Measurements from ENCODE around the gene CHMP6. TPM values are rescaled to one million over a fixed set of nuclear protein-coding genes. Genes with fewer than 3 reads are reported as not detected.

Gene CHMP6
- total RNA-seq, 1 donor from 2014 or later = 27.6 TPM

DNA sequence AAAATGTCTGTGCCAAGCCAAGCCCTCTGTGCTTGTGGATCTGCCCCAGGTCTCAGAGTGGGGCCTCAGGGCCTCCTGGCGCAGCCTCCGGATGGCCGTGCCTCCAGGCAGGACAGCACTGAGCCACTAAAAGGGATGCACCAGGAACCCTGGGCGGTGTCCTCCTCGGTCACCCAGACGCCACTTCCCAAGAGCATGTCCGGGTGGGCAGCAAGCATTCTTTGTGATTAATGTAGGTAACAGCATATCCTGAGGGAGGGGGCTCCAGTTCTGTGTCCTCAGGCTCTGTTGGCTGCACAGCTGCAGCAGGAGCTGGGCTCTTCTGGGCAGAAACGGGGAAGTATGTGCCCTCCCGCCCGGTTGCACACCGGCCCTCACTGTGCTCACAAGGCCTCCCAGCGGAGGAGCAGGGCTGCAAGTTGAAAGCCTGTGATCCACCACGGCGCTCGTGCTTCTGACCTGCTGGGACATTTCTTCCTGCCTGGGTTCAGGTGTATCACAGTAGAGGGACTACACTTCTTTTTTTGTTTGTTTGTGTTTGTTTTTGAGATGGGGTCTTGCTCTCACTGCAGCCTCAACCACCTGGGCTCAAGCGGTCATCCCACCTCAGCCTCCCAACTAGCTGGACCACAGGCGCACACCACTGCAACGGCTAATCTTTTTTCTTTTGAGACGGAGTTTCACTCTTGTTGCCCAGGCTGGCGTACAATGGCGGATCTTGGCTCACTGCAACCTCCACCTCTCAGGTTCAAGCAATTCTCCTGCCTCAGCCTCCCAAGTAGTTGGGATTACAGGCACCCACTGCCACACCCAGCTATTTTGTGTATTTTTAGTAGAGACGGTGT is 37.9 kb upstream of the CHMP6 start:
- no peak overlapping the region for H3K27ac Mint-ChIP-seq (ENCODE audit: unreplicated experiment)

DNA sequence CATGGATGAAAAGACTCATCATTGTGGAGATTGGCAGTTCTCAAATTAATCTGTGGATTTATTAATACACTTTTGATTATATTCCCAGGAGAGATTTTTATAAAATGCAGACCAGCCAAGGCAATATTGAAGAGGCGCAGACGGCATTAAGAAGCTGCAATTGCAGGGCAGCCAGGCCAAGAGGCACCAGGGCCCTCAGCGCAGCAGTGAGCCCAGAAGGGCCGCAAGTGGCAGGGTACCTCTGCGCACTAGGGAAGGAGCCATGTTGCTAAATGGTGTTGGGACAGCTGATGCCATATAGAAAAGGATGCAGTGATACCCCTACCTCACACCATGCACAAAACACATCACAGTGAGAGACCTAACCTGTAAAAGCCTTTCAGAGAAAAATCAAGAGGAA is 36.6 kb upstream of the CHMP6 start:
- Mint-ChIP-seq H3K4me3 (ENCODE audit: unreplicated experiment) (no peak overlapping the region), H3K9me3 (ENCODE audit: low read depth) (no peaks in the 10 kb centered on the region), H3K4me1 (ENCODE audit: low read depth) (peaks cover 13% of the 10 kb centered on the region), H3K36me3 (ENCODE audit: low read depth) (peaks cover 6% of the 10 kb centered on the region), H3K27ac (ENCODE audit: unreplicated experiment) (no peak overlapping the region), H3K27me3 (ENCODE audit: low read depth) (no peaks in the 10 kb centered on the region)
- DNase-seq (ENCODE audit: low spot score) = peak; percentile 34
- TF ChIP-seq, protein P1, sequence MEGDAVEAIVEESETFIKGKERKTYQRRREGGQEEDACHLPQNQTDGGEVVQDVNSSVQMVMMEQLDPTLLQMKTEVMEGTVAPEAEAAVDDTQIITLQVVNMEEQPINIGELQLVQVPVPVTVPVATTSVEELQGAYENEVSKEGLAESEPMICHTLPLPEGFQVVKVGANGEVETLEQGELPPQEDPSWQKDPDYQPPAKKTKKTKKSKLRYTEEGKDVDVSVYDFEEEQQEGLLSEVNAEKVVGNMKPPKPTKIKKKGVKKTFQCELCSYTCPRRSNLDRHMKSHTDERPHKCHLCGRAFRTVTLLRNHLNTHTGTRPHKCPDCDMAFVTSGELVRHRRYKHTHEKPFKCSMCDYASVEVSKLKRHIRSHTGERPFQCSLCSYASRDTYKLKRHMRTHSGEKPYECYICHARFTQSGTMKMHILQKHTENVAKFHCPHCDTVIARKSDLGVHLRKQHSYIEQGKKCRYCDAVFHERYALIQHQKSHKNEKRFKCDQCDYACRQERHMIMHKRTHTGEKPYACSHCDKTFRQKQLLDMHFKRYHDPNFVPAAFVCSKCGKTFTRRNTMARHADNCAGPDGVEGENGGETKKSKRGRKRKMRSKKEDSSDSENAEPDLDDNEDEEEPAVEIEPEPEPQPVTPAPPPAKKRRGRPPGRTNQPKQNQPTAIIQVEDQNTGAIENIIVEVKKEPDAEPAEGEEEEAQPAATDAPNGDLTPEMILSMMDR (IDR thresholded peaks at IDR 0.05) = no peak

More for the DNA sequence above, 37.9 kb upstream of the CHMP6 start:
- DNase-seq (ENCODE audit: low spot score) = peak; percentile 61
- H3K9me3 Mint-ChIP-seq (ENCODE audit: low read depth) = no peaks in the 10 kb centered on the region
- TF ChIP-seq, protein P1 (IDR thresholded peaks at IDR 0.05) = no peak
- peaks cover 6% of the 10 kb centered on the region for H3K36me3 Mint-ChIP-seq (ENCODE audit: low read depth)
- H3K4me1 Mint-ChIP-seq (ENCODE audit: low read depth) = peaks cover 6% of the 10 kb centered on the region
- no peaks in the 10 kb centered on the region for H3K27me3 Mint-ChIP-seq (ENCODE audit: low read depth)
- H3K4me3 Mint-ChIP-seq (ENCODE audit: unreplicated experiment) = no peak overlapping the region

DNA sequence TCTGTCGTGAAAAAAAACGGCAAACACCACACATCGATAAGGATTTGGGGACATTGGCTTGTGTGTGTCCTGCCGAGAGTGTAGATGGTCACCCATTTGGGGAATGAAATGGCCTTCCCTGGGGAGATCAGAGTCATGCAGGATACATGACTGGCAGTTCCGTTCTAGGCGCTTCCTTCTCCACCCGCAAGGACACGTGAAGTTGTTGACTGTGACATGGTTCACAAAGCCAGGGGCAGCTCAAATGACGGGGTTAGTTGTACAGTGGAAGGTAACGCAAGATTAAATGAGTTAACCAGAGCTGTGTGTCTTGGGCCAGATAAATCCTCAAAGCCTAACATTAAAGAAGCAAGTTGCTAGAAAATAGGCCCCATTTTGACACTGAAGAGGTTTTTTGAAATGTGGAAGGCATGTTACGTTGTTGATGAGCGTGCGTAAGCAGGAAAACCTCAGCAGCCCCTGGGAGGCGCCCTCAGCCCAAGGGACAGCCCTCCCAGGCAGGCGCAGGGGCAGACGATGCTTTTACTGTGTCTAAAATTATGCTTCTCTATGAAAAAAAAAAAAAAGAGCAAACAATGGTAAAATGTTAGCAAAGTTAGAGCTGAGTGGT is 35.9 kb upstream of the CHMP6 start:
- Mint-ChIP-seq H3K4me1 (ENCODE audit: low read depth) (peaks cover 15% of the 10 kb centered on the region), H3K27me3 (ENCODE audit: low read depth) (no peaks in the 10 kb centered on the region), H3K4me3 (ENCODE audit: unreplicated experiment) (no peak overlapping the region), H3K27ac (ENCODE audit: unreplicated experiment) (no peak overlapping the region), H3K36me3 (ENCODE audit: low read depth) (peaks cover 4% of the 10 kb centered on the region), H3K9me3 (ENCODE audit: low read depth) (no peaks in the 10 kb centered on the region)
- peak; percentile 20 for DNase-seq (ENCODE audit: low spot score)
- TF ChIP-seq, protein P1 (IDR thresholded peaks at IDR 0.05) = no peak

DNA sequence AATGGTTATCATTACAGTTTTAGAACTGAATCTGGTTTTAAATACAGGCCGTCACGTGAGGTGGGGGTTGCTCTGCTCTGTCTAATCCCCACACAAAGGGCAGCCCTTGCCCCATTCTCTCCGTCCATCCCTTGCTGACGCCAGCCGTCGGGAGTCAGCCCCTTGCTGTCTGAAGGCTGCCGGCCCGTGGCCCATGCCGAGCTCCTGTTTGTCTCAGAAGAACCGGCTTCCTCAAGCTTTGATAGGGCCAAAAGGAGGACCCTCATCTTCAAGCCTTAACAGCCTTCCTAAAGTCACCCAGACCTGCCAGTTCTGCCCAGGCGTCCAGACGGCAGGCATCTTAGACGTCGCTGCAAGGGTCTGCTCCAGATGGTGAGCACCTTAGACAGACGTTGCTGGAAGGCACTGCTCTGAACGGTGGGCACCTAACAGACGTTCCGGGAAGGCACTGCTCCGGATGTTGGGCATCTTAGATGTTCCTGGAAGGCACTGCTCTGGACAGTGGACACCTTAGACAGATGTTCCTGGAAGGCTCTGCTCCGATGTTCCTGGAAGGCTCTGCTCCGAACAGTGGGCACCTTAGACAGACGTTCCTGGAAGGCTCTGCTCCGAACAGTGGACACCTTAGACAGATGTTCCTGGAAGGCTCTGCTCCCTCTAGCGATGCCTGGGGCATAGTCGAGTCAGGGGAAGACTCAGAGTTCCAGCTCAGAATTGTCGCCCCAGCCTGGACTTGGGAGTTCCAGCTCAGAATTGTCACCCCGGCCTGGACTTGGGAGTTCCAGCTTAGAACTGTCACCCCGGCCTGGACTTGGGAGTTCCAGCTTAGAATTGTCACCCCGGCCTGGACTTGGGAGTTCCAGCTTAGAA is 35.1 kb upstream of the CHMP6 start:
- peak; percentile 68 for DNase-seq (ENCODE audit: low spot score)
- Mint-ChIP-seq H3K4me3 (ENCODE audit: unreplicated experiment) (no peak overlapping the region), H3K9me3 (ENCODE audit: low read depth) (no peaks in the 10 kb centered on the region), H3K27me3 (ENCODE audit: low read depth) (no peaks in the 10 kb centered on the region), H3K4me1 (ENCODE audit: low read depth) (peaks cover 16% of the 10 kb centered on the region), H3K27ac (ENCODE audit: unreplicated experiment) (no peak overlapping the region), H3K36me3 (ENCODE audit: low read depth) (peaks cover 4% of the 10 kb centered on the region)
- TF ChIP-seq, protein P1 (IDR thresholded peaks at IDR 0.05) = no peak

DNA sequence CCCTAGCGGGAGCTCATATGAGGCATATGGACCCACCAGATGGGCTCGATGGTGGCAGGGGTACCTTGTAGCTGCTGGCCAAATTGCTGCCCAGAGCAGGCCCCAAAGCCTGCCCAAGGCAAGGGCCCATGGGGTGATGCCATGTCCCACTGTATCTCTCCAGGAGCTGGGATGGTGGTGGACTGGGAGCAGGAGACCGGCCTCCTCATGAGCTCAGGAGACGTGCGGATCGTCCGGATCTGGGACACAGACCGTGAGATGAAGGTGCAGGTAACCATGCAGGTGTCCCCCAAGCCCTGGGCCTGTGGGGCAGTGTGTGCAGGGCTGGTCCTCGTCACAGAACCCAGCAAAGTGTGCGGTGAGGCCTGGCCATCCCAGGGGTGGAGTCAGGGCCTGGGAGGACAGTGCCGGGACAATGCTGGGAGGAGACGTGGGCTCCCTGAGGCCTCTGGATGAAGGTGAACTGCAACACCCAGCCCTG is 34.1 kb upstream of the CHMP6 start:
- Mint-ChIP-seq H3K27ac (ENCODE audit: unreplicated experiment) (no peak overlapping the region), H3K9me3 (ENCODE audit: low read depth) (no peaks in the 10 kb centered on the region), H3K27me3 (ENCODE audit: low read depth) (no peaks in the 10 kb centered on the region), H3K4me3 (ENCODE audit: unreplicated experiment) (no peak overlapping the region), H3K4me1 (ENCODE audit: low read depth) (peaks cover 24% of the 10 kb centered on the region), H3K36me3 (ENCODE audit: low read depth) (peaks cover 4% of the 10 kb centered on the region)
- peak; percentile 87 for DNase-seq (ENCODE audit: low spot score)
- TF ChIP-seq, protein P1 (IDR thresholded peaks at IDR 0.05) = no peak

Data from chondrocyte (in vitro differentiated cells).